ENCODE data around the gene CNOT4.

- TF ChIP-seq EZH2 (IDR thresholded peaks at IDR 0.05; ENCODE audit: insufficient read depth, poor library complexity, severe bottlenecking), result no peak
- TF ChIP-seq EZH2phosphoT487 (IDR thresholded peaks at IDR 0.05; ENCODE audit: insufficient read depth, low read depth), result no peak
Observed at GRCh38 chr7:135405969-135406368, 103.9 kb downstream of the CNOT4 start.
